PC-3 (cell line): ENCODE measurements around the gene FRMPD2. TPM values are rescaled to one million over a fixed set of nuclear protein-coding genes. Genes with fewer than 3 reads are reported as not detected.
A peak's percentile ranks its signal among the peaks of the same experiment; 100 is the strongest.

Experiments used
- ATAC-seq: fragments of 200-7000 bp; cut with Tn5 transposase; 2 replicates; pipeline ENCODE4 v1.9.1; 2020; ENCODE audit warnings: mild to moderate bottlenecking, moderate library complexity
- Bru-seq: library from RNA; stranded (reverse); fragments of 400-500 nt; gene quantifications from one replicate; lab custom pipeline; 2021; lab: Mats Ljungman, UMichigan
- BruChase-seq, 2 experiments: library from RNA; stranded (reverse); fragments of 400-500 nt; gene quantifications; one replicate each; lab custom pipeline; 2021; lab: Mats Ljungman, UMichigan
- BruUV-seq: library from RNA; stranded (reverse); fragments of 400-500 nt; replicated peaks from 2 replicates; lab custom pipeline; 2021; lab: Mats Ljungman, UMichigan
- CTCF ChIA-PET: fragments of 300-600 bp; sonication (Branson Sonifier 250); formaldehyde crosslinking; loops from one replicate; lab custom pipeline; 2022; ENCODE audit warnings: antibody characterized with exemption; lab: Charles Lee
- POLR2A ChIA-PET: fragments of 300-600 bp; sonication (Branson Sonifier 250); formaldehyde crosslinking; loops from one replicate; lab custom pipeline; 2022; ENCODE audit warnings: antibody characterized with exemption; ENCODE audit not compliant: unreplicated experiment; lab: Charles Lee
- DNase-seq: peaks from one replicate; pipeline ENCODE4 v3.0.0-alpha.2; 2015
- H2AFZ ChIP-seq: fragments of 300-600 bp; sonication (generic); 2 replicates; pipeline ENCODE4 v1.6.0; 2016; ENCODE audit warnings: antibody characterized with exemption, low read length
- H3F3A ChIP-seq: fragments of 300-600 bp; sonication (generic); one replicate; pipeline ENCODE4 v1.6.0; 2017; ENCODE audit warnings: antibody characterized with exemption, low read length, control low read depth, mild to moderate bottlenecking; ENCODE audit not compliant: unreplicated experiment
- H3K27ac ChIP-seq: fragments of 300-600 bp; sonication (generic); 2 replicates; pipeline ENCODE4 v1.5.1; 2016; ENCODE audit warnings: mild to moderate bottlenecking, low read length
- H3K27me3 ChIP-seq: fragments of 300-600 bp; sonication (generic); 2 replicates; pipeline ENCODE4 v1.6.1; 2016; ENCODE audit warnings: low read length, mixed read lengths
- H3K36me3 ChIP-seq: fragments of 300-600 bp; sonication (generic); 2 replicates; pipeline ENCODE4 v1.6.1; 2016; ENCODE audit warnings: low read depth, mixed run types, low read length, mixed read lengths
- H3K4me1 ChIP-seq: fragments of 300-600 bp; sonication (generic); 2 replicates; pipeline ENCODE4 v1.5.1; 2016; ENCODE audit warnings: low read length; ENCODE audit not compliant: insufficient read depth
- H3K4me2 ChIP-seq: fragments of 300-600 bp; sonication (generic); 2 replicates; pipeline ENCODE4 v1.6.0; 2016; ENCODE audit warnings: low read length
- H3K4me3 ChIP-seq: fragments of 300-600 bp; sonication (generic); 2 replicates; pipeline ENCODE4 v1.5.1; 2016; ENCODE audit warnings: mild to moderate bottlenecking, low read length, mixed read lengths
- H3K79me2 ChIP-seq: fragments of 300-600 bp; sonication (generic); 2 replicates; pipeline ENCODE4 v1.6.1; 2017; ENCODE audit warnings: low read length, mixed read lengths
- H3K9ac ChIP-seq: fragments of 300-600 bp; sonication (generic); 2 replicates; pipeline ENCODE4 v1.6.0; 2016; ENCODE audit warnings: mild to moderate bottlenecking, low read length
- H3K9me2 ChIP-seq: fragments of 300-600 bp; sonication (generic); replicated peaks from 2 replicates; pipeline ENCODE4 v1.6.1; 2016; ENCODE audit warnings: mixed run types, low read length, mixed read lengths
- H3K9me3 ChIP-seq: fragments of 300-600 bp; sonication (generic); 2 replicates; pipeline ENCODE4 v1.6.1; 2016; ENCODE audit warnings: low read length, mixed read lengths
- H4K20me1 ChIP-seq: fragments of 300-600 bp; sonication (generic); 2 replicates; pipeline ENCODE4 v1.6.1; 2016; ENCODE audit warnings: low read length, mixed read lengths
- CTCF ChIP-seq: fragments of 300-600 bp; sonication (generic); conservative IDR thresholded peaks from 2 replicates; pipeline ENCODE4 v1.5.1; 2017; ENCODE audit warnings: antibody characterized with exemption, low read depth, mild to moderate bottlenecking, low read length
- EZH2 ChIP-seq: fragments of 300-600 bp; sonication (generic); IDR thresholded peaks from one replicate; pipeline ENCODE4 v1.6.1; 2017; ENCODE audit warnings: antibody characterized with exemption, mild to moderate bottlenecking, low read length; ENCODE audit not compliant: unreplicated experiment
- EZH2phosphoT487 ChIP-seq: fragments of 300-600 bp; sonication (generic); IDR thresholded peaks from 2 replicates; pipeline ENCODE4 v1.6.1; 2018; ENCODE audit warnings: mild to moderate bottlenecking, antibody characterized with exemption, low read length, borderline replicate concordance
- intact Hi-C: fragments of 100-400 bp; cut with micrococcal nuclease; formaldehyde crosslinking; loops from 2 replicates; pipeline ENCODE4 v1.9.0; 2023
- long read RNA-seq: library from polyadenylated mRNA; unstranded; transcript quantifications from one replicate; pipeline ENCODE4 v2.0.0, GENCODE V29; 2021; ENCODE audit not compliant: unreplicated experiment
- total RNA-seq: library from RNA; depleted of rRNA; stranded (reverse); fragments of >200 nt; gene quantifications from 2 replicates; pipeline ENCODE4 v1.2.3, GENCODE V29; 2014; rRNA removed

The FRMPD2 gene
- total RNA-seq (0.11 and 0.35 TPM in 2 replicates), Bru-seq, nascent RNA (percentile 4 among the genes with signal in this experiment), BruChase-seq, experiment 1, labeled RNA remaining after a 6-hour chase (percentile 6 among the genes with signal in this experiment), BruChase-seq, experiment 2, labeled RNA remaining after a 2-hour chase (percentile 2 among the genes with signal in this experiment)
- long read RNA-seq: 0 reads

DNA sequence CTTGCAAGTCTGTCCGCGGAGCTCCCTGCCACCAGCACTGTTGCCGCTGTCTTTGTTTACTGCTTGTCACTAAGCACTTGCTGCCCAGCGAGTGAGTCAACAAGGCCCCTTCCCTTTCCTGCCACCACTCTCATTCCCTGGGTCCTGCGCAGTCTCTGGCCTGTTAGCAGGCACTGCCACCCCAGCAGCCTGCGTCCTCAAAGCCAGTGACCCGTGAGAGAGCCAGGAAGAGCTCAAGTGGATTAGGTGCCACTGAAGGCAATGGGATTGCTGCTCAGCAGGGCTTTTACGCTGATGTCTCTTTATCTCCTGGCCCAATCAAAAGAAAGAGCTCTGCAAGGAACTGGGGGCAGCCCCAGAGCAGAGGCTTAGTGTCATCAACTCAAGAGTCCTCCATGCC, at the start of gene FRMPD2:
TSS of gene FRMPD2 (minus strand) at position 61 of the 400 bp plus-strand sequence. CDS start 129 bp downstream, outside the sequence.
- Histone ChIP-seq H3K79me2 (no peaks in the 10 kb centered on the region), H4K20me1 (no peaks in the 10 kb centered on the region), H3K36me3 (no peaks in the 10 kb centered on the region), H3K9ac (no peak within 1 kb of the TSS), H3K4me2 (no peak within 1 kb of the TSS), H3K4me3 (no peak within 1 kb of the TSS), H3F3A (no peaks in the 10 kb centered on the region), H3K4me1 (peaks cover 4% of the 10 kb centered on the region), H3K9me3 (no peaks in the 10 kb centered on the region), H2AFZ (no peak within 1 kb of the TSS), H3K27me3 (no peaks in the 10 kb centered on the region), H3K27ac (no peak within 1 kb of the TSS), H3K9me2 (no peaks in the 10 kb centered on the region)
- DNase-seq (no peak), ATAC-seq (no peak)
- BruUV-seq: no TSS peak
- POLR2A ChIA-PET: no interaction called here
- no peak for TF ChIP-seq EZH2phosphoT487
- TF ChIP-seq CTCF: no peak
- no peak for TF ChIP-seq EZH2
- intact Hi-C loops: loop anchor here (2.0 kb wide), 1 partner anchor 24 kb away; no protein-coding TSS in a partner anchor
- CTCF ChIA-PET: no interaction called here

DNA sequence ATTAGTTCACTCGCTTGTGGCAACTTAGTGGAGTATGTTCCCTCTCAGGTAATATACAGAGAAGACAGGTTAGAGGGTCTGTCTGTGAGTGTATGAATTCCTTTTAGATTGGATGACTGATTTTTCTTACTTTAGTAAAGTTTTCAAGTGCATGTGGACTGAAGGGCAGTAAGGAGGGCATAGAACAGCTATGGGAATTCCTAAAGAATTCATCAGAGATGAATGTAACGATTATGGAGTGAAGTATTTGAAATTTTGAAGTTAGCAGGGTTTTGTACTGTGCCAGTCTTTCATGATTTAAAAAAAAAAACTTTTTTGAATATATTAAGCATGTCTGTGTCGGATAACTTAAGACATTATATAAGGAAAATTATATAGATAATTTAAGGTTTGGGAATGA, 47.5 kb upstream of the FRMPD2 start:
- Histone ChIP-seq H2AFZ (no peak overlapping the region), H3K27me3 (no peaks in the 10 kb centered on the region), H3K4me2 (no peak overlapping the region), H3F3A (no peaks in the 10 kb centered on the region), H3K9me2 (no peaks in the 10 kb centered on the region), H3K27ac (no peak overlapping the region), H3K4me1 (no peaks in the 10 kb centered on the region), H3K36me3 (no peaks in the 10 kb centered on the region), H3K9ac (no peak overlapping the region), H3K4me3 (no peak overlapping the region), H3K9me3 (no peaks in the 10 kb centered on the region), H4K20me1 (no peaks in the 10 kb centered on the region), H3K79me2 (peaks cover 87% of the 10 kb centered on the region)
- ChIA-PET CTCF (no interaction called here), POLR2A (no interaction called here)
- no peak for ATAC-seq
- DNase-seq: no peak
- TF ChIP-seq EZH2phosphoT487 (no peak), EZH2 (no peak), CTCF (no peak)
- no TSS peak for BruUV-seq
- intact Hi-C loops: no loop called here

DNA sequence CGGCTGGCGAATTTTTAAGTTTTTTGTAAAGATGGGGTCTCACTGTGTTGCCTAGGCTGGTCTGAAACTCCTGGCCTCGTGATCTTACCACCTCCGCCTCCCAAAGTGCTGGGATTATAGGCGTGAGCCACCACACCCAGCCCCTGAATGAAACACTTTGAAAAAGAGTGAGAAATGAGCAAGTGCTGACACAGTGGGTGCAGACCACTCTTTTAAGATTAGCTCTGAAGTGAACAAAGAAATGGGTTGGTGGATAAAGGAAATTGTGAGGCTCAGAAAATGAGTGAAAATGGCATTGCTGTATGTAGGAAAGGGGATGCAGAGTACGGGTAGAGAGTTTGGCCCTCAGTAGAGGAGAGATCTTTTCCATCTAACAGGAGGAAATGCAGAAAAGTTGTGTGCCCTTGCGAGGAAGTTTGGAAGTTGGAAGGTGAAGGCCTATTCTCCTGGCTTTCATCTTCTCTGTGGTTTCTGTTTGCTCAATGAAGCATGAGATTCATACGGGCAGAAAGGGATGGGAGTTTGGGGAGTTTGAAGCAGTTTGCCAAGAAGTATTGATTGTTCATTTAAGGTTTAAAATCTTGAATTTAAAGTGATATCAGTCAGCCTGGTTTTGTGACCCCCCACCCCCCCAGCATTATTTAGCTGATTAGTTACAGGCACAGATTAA, 43.0 kb upstream of the FRMPD2 start:
- DNase-seq: no peak
- TF ChIP-seq EZH2: no peak
- no peak for TF ChIP-seq CTCF
- TF ChIP-seq EZH2phosphoT487: no peak
- H3K9ac ChIP-seq: no peak overlapping the region
- H3K4me1 ChIP-seq: no peaks in the 10 kb centered on the region
- no peak for ATAC-seq
- peaks cover 88% of the 10 kb centered on the region for H3K79me2 ChIP-seq
- ChIA-PET CTCF (no interaction called here), POLR2A (no interaction called here)
- no peaks in the 10 kb centered on the region for H3K9me2 ChIP-seq
- no TSS peak for BruUV-seq
- no peaks in the 10 kb centered on the region for H3K36me3 ChIP-seq
- H3F3A ChIP-seq: no peaks in the 10 kb centered on the region
- H3K4me3 ChIP-seq: no peak overlapping the region
- H3K27me3 ChIP-seq: no peaks in the 10 kb centered on the region
- no peaks in the 10 kb centered on the region for H3K9me3 ChIP-seq
- H3K4me2 ChIP-seq: no peak overlapping the region
- intact Hi-C loops: no loop called here
- H4K20me1 ChIP-seq: no peaks in the 10 kb centered on the region
- H2AFZ ChIP-seq: no peak overlapping the region
- H3K27ac ChIP-seq: no peak overlapping the region
